Measurements from ENCODE around the gene OTC.
A peak's percentile ranks its signal among the peaks of the same experiment; 100 is the strongest.

OTC gene

DNA sequence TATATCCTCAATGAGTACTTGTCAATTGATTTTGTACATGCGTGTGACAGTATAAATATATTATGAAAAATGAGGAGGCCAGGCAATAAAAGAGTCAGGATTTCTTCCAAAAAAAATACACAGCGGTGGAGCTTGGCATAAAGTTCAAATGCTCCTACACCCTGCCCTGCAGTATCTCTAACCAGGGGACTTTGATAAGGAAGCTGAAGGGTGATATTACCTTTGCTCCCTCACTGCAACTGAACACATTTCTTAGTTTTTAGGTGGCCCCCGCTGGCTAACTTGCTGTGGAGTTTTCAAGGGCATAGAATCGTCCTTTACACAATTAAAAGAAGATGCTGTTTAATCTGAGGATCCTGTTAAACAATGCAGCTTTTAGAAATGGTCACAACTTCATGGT, at the start of gene OTC:
Gene OTC, plus strand, starts transcription at position 243 of the 400 bp plus-strand sequence. Its CDS starts 93 bp downstream, at position 336.
- DNase-seq, result no peak

DNA sequence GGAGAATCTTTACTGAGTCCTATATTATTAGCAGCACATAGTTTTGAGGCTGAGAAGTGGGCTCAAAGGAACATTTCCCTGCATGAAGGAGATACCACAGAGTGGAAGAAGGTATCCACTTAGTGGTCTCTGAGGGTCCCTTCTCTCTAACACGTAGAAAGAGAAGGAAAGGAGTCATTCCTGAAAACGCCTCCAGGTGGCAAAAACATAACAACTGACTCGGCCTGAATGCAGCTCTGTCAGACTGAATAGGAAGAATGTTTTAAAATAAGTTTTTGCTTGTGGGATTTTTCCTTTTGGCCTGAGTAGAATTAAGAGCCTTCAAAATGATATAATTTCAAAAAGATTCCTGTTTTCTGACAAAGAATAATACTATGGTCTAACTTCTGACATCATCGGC, 48.4 kb upstream of the OTC start:
- no peak for DNase-seq

DNA sequence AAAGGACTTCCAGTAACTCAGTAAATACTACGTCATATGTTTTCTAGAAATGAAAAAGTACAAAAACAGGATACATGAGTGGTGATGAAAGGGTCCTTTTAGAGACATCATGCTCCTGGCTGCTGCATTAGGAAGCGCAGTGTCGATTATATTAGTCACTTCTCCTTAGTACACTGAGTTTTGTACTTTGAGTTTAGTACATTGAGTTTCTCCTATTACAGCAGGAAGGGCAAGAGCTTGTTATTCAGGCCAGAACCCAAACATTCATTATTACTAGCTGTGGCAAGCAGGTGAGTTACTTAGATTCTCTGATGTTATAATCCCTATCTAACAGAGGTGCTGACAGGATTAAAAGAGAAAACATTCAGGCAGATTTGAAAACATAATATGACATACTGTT, 46.4 kb upstream of the OTC start:
- DNase-seq, result no peak

DNA sequence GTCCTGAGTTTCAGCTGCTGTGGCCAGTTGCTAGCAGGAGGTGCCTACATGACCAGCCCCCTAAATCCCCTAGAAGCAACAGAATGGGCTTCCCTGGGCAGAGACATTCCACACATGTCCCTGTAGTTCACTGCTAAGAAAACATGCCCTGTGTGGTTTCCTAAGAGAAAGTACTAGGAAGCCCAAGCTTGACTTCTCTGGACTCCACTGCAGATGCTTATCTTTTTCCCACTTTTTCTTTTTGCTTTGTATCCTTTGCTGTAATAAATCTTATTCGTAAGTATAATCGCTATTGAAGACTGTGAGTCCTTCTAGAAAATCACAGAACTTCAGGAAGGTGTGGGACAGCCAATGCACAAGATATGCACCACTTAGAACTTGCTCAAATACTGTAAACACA, 40.7 kb upstream of the OTC start:
- DNase-seq, result no peak

DNA sequence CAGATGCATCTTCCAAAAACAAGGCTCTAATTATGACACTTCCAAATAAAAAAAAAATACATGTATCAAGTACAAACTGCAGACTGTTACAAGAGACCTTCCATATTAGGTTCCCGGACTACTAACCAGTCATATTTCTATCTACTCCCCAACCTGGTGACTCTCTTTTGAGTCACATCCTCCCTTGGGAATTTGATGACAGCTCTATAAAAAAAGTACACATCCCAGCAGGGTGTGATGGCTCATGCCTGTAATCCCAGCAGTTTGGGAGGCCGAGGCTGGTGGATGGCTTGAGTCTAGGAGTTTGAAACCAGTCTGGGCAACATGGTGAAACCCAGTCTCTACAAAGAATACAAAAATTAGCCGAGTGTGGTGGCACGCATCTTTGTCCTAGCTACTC, 40.0 kb upstream of the OTC start:
- DNase-seq, result no peak

DNA sequence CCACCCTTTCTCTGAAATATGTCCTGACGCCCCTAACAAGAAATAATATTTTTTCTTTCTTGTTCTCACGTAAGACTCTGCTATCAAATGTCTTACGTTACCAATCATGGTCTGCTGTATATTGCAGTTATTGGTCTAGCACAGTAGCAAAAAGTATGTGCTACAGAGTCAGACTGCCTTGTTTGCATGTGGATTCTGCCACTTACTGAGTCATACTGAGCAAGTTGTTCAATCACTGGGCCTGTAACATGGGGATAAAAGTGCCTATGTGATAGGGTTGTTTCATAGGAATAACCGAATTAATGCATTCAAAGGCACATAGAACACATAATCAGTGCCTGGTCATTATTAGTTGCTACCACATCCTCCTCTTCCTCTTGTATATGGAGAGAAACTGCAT, 39.2 kb upstream of the OTC start:
- DNase-seq, result no peak

DNA sequence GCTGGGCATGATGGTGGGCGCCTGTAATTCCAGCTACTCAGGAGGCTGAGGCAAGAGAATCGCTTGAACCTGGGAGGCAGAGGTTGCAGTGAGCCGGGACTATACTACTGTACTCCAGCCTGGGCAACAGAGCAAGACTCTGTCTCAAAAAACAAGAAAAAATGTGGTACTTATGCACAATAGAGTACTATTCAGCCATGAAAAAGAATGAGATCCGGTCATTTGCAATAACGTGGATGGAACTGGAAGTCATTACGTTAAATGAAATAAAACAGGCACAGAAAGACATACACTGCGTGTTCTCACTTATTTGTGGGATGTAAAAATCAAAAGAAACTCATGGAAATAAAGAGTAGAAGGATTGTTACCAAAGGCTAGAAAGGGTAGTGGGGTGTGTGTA, 37.2 kb upstream of the OTC start:
- DNase-seq, result no peak

DNA sequence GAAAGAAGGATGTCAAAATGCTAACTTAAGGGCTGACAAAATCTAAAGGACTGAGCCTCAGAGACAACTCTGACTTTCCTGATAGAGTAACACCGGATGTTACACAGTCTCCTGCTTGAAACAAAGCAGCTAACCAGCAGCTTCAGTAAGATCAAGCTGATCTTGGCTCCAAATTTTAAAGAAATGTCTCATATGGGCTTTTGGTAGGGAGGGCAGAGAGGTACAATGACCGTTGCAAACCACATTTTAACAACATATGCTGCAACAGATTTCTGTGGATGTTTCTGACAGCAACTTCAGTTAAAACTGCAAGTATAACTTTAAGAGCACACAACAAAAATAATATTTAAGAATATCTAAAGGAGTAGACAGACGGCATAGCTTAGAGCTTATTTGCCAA, 34.2 kb upstream of the OTC start:
- DNase-seq, result no peak

DNA sequence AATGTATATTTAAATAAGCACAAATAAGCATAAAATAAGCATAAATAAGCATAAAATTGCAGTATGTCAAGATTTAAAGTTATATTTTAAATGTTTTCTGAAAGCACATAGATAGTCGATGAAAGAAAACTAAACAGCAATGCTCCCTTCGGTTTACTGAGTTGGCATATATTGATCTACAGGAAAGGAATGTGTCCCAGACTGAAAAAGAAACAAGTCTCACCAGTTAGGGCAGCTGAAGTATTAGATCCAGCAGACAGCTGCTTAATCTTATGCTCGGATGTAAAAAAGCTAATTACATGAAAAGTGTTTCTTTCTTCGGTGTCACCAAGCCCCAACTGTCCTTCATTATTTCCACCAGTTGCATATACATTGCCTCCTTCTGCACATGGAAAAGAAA, 33.8 kb upstream of the OTC start:
- DNase-seq, result no peak

DNA sequence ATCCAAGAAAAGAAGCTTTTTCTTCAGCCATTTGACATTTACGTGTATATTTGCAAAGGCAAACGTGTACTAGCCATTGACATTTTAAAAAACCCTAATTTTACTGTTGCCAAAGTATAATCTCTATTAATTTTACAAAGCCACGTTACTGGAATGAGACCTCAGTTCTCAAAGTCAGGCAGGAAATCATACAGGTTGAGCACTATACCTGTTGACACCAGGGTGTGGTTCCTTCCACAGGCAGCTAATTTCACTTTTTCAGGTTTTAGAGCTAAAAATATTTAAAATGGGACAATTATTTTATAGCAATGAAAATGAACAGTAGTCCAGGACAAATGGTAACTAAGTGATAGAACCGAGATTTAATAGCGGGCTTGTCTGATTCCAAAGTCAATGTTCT, 31.6 kb upstream of the OTC start:
- DNase-seq, result no peak

DNA sequence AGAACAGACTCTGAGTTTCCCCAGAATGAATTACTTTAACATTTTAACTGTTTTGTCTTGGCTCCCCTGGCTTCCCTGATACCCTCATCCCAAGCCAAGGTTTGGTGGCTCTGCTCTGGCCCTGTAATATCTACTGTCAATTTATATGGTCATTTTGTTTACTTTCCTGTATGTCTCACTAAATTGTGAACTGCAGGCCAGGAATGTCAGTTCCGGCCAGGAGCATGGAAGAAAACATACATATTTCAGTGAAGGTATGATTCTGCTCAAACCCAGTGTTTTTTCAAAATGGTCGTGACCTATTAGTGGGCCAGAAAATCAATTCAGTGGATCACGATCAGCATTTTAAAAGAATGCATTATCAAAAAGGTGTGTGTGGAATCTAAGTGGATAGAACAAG, 26.3 kb upstream of the OTC start:
- no peak for DNase-seq

DNA sequence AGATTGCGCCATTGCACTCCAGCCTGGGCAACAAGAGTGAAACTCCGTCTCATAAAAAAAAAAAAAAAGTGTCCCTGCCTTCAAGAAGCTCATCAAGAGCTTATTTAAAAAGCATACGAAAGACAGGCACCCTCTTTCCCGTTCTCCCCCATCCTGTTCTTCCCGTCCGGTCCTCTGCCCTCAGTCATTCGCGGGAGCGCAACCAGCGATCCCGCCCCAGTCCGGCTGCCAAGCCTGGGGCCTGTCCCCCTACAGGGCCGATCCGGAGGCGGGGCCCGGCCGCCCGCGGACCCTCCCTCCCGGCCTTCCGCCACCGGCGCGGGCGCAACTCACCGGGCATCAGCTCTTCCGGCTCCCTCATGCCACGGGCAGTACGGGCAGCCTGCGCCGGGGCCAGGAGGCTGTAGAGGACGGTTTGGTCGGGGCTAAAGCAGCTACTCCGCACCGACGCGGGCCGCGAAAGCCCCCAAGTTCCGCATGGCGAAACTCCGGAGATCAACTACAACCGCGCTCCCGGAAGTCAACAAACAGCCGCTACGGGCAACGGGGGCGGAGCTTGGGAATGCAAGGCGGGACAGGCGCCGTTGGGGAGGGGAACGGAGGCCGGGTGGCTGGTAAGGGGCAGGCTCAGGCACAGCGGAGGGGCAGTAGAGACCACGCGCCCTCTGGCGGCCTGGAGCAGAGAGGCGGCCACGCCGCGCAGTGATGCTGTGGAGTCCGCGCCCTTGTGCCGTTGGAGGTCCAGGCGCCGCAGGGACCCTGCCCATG, 25.2 kb upstream of the OTC start, which contains the start of gene RPGR:
Gene RPGR, minus strand, starts transcription at position 503 of the 768 bp plus-strand sequence. Its CDS starts 142 bp downstream, at position 361.
- DNase-seq, result peak; percentile 92

DNA sequence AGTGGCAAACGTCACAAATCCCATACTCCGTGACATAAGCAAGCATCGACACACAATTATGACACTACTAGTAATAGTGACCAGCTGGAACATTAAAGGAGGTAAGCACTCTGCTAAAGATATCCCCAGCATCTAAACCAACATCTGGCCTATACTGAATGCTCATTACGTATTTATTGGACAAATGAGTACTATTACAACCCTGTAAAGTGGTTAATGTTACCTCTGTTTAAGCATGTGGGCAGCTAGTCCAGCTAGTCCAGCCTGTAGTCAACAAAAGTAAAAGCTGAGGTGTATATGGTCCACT, 24.7 kb upstream of the OTC start:
- DNase-seq, result no peak

DNA sequence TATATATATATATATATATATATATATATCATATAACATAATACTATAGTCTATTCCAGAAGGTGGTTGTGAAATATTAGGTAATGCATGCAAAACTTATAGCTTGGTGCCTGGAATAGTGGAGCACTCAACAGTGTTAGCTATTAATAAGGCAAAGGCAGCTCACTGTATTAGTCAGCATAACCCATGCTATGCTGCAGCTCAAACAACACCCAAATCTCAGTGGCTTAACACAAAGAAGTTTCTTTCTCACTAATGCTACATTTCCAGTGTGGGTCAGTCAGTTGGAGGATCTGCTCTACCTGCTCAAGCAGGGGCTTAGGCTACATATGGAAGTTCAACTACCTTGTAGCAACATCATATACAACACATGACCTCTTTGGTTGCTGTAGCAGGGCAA, 19.9 kb upstream of the OTC start:
- DNase-seq, result no peak

DNA sequence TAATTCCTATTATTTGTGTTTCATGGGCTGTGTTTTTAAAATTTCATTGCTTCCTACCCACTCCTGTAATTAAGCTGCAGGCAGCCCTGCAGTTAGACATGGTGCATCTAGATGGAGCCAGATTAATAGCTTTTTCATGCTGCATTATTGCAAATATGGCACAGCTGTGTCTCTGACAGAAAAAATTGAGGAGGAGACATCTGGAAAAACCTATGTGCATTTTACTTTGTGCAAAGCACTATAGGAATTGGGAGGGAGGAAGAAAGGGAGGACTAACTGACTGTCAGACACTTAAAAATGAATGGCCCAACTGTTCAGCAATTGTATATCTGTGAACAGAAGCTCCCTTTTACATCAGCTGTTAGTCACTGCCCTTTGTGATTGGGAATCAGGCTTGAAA, 17.0 kb upstream of the OTC start:
- no peak for DNase-seq

DNA sequence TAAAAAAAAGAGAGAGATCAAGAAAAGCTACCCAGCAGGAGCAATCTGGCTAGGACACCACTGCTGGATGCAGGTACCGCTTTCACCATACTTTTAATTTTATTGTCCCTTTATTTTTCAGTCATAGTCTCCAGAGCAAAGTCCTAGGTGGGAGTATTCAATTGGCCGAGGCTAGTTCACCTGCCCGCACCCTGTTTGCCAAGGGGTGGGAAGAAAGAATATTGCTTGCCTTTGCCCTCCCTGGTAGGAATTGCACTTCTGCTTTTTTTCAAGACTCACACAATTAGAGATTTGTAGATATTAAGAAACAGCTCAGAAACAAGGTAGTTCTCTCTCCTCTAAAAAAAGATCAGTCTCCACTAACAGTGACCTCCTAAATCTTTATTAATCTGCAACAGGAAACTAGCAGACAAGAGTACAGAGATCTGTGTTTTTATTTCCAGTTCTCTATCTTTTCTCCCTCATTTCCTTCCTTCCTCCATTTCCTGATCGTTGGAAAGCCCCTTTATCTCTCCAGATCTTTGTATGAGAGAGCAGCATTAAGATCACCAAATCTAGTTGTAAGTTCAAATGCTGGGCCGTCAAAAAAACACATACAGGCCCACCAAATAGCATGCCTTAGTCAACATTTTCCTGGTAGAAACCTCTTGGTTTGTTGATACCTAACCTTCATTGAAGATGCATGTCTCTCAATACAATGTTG, 15.7 kb upstream of the OTC start:
- no peak for DNase-seq

DNA sequence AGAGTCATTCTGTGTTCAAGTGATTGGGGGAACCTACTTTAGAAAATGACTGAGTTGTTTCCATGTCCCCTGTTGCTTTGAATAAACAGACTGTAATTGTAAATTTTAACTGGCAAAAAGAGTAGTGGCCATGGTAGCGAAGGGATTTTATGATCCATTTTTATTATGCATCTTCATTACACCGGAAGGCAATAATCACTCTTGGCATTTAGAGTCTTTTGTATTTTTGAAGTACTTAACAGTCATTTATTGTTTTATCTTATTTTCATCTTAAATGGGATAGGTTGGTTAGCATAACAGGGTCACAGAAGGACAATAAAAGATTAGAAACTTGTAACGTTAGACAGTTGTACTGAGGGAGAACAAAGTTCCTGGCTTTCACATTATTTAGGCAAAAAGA, 11.0 kb upstream of the OTC start:
- no peak for DNase-seq

DNA sequence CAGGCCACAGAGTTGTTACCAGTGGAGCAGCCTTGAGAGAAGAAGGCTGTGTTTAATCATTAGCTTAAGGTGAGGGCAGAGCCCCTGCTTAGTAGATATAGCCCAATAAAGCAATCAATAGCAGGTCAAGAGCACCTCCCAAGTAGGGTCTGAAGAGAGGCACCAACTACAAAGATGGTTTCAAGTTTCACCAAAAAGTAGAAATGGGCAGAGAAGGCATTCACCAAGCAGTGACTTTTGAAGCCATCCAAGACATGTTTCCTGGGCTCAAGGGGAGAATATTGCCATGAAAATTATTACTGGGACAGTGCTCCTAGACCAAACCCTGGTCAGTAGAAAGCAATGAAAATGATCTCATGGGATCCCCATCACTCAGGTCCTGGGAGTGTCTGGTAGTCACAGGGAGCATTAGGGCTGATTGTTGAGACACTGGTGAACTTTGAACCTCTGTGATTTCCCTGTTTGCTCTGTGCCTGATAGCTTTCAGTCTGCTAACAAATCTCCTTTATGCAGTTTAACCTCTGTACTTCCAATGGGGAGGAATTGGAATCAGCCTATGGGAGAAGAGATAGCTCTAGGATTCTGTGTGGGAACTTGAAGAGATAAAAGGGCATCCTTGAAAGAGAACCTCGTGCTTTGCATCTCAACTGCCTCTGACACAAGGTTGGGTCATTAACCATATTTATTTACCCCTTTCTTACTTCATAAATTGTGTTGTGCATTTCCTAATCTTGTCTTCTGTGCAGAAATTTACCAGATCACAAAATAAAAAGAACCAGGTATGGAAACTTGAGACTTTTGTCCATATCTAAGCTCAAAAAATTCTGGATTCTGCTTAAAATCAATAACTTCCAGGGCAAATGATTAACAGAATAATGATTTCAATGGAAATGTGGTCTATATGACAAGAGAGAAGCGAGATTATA, 9.3 kb upstream of the OTC start:
- DNase-seq, result no peak

DNA sequence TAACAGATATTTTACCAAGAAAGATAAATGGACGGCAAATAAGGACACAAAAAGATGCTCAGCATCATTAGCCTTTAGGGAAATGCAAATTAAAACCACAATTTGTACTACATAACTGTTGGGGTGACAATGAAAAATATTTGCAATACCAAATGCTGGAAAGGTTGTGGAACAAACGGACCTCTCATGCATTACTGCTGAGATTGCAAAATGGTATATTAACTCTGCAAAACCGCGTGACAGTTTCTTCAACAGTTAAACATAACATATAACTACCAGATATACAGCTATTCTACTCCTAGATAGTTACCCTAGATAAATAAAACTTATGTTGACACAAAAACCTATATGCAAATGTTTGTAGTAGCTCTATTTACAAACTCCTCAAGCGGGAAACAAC, 6.3 kb upstream of the OTC start:
- no peak for DNase-seq

DNA sequence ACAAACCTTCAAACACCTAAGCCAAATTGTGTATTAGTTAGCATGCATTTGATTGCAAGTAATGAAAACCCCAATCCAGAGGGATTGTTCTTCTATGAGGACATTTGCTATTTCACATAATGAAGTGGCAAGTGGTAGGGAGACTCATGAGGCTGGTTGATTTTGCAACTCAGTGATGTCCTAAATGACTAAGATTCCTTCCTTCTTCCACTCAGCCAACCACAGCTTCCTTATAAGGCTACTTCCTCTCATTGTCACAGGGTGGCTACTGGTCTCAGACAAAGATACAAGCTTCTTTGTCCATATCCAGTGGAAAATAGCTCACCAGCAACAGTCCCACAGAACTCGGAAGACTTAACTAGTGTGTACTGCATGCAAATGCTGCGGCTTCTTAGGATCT, 5.3 kb upstream of the OTC start:
- DNase-seq, result no peak

DNA sequence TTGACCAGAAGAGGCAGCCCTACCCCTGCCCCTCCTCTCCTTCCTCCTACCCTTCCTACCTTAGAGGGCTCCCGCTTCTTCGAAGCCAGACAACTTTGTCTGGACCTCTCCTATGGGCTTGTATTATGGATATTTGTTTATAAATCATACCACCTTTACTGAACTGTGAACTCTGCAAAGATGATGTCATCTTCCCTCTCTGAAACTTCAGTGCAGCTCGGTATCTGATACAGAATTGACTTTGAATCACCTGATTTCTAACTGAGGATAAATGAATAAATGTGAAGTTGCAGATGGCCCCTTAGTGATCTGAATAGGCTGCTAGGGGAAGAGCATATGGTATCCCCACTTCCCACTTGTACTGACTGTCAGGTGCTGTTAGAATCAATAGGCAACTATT, 1.1 kb upstream of the OTC start:
- DNase-seq, result no peak

DNA sequence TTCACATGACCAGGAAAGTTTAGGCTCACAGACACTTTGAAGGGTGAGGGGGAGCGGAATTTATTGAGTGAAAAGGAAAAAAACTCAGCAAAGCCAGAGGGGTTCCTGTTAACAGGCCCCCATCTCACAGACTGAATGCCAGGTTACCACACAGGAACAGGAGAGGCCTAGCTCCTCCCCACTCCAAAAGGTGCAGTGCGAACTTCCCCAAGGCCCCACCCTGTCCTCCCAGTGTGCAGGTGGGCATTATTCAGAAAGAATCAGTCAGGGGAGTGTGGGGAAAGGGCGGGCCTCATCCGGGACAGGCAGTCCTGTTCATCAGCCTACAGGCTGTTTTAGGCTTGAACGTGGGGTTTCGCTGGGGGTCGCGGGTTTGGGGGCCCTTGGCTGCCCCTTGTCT, 4.0 kb downstream of the OTC start:
- DNase-seq, result no peak

DNA sequence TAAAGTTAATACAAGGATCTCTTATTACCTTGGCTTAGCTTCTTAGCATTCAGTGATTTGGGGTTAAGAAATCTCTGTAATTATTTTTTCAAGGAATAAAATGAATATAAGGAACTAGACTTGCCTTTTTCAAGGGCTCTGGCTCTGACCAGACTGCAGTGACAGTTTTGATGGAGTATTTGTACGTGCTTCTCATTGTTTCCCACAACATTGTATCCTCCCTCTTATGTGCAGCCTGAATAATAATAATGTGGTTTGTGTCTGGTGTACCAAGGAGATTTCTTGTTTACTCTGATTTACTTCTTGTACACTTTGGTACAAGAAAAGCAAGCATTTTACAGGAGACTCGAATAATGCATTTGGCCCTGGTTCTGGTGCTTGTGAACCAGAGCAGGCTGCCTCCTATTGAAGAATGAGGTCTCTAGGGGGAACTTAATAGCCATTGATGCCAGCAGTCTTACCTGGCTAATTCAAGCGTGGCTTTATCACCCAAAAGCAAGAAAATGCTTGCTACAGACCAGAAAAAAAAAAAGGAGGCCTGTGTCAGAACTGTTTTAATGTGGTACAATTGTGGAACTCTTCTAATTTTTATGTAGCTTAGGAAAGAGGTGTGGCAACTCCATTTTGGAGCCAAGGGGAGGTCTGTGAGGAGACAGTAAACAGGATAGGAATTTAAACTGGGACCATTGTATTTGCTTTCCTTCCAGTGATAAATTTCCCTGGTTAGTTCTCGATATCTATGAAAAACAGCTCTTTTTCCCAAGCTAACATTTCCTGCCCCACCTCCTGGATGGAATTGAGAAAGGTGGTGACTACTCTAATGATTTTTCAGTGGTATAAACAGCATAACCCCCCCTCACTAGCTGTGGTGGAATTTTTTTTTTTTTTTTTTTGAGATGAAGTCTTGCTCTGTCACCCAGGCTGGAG, 5.6 kb downstream of the OTC start:
- DNase-seq, result no peak
